Right atrium auricular region (tissue), 2 donors: ENCODE data around the gene KIAA0040. TPM values are rescaled to one million over a fixed set of nuclear protein-coding genes. Genes with fewer than 3 reads are reported as not detected.

ENCODE experiments used
- DNase-seq: peaks from one replicate; pipeline ENCODE4 v3.0.0-alpha.2; 2019; ENCODE audit warnings: low spot score
- H3K27ac ChIP-seq, 2 donors: fragments of 200-600 bp; sonication (generic); 1 replicate in 1 of 2; 2 replicates in 1 of 2; pipeline ENCODE4 v1.5.1; 2016 to 2019
- H3K27me3 ChIP-seq, 2 donors: fragments of 200-600 bp; sonication (generic); one replicate each; pipeline versions ENCODE4 v1.5.1 to v1.6.0; 2017 to 2019
- H3K36me3 ChIP-seq: fragments of 200-600 bp; sonication (generic); one replicate; pipeline ENCODE4 v1.5.1; 2016
- H3K4me1 ChIP-seq, 2 donors: fragments of 200-600 bp; sonication (generic); one replicate each; pipeline versions ENCODE4 v1.5.1 to v1.6.0; 2017 to 2019
- H3K4me3 ChIP-seq, 2 donors: fragments of 200-600 bp; sonication (generic); 1 replicate in 1 of 2; 2 replicates in 1 of 2; pipeline ENCODE4 v1.5.1; 2017 to 2019; ENCODE audit warnings: mild to moderate bottlenecking in 1 of 2, moderate library complexity in 1 of 2
- H3K9me3 ChIP-seq, 2 donors: fragments of 200-600 bp; sonication (generic); one replicate each; pipeline ENCODE4 v1.5.1; 2019
- total RNA-seq, 2 donors: library from RNA; depleted of rRNA; stranded (reverse); fragments of >200 nt; gene quantifications; one replicate each; pipeline ENCODE4 v1.1.0, GENCODE V29; 2016
- TF ChIP-seq, protein P1 (sequence below), 2 donors: fragments of 200-600 bp; sonication (generic); IDR thresholded peaks; one replicate each; pipeline ENCODE4 v1.5.1; 2019; ENCODE audit warnings: antibody characterized with exemption in 2 of 2

The KIAA0040 gene
- total RNA-seq, 2 donors from 2014 or later = 11.9 to 37.3 TPM

GRCh38 chr1:175124861-175125260 is 67.7 kb downstream of the KIAA0040 start:
- H3K27me3 ChIP-seq = no peaks in the 10 kb centered on the region
- H3K4me1 ChIP-seq = peaks cover 0 to 16% of the 10 kb centered on the region in 2 donors
- no peaks in the 10 kb centered on the region for H3K9me3 ChIP-seq
- no peak overlapping the region for H3K4me3 ChIP-seq
- peak; percentile 36 for DNase-seq
- H3K36me3 ChIP-seq = no peaks in the 10 kb centered on the region
- H3K27ac ChIP-seq = peak overlapping the region in 1 of 2 donors; percentile 50
- TF ChIP-seq, protein P1, sequence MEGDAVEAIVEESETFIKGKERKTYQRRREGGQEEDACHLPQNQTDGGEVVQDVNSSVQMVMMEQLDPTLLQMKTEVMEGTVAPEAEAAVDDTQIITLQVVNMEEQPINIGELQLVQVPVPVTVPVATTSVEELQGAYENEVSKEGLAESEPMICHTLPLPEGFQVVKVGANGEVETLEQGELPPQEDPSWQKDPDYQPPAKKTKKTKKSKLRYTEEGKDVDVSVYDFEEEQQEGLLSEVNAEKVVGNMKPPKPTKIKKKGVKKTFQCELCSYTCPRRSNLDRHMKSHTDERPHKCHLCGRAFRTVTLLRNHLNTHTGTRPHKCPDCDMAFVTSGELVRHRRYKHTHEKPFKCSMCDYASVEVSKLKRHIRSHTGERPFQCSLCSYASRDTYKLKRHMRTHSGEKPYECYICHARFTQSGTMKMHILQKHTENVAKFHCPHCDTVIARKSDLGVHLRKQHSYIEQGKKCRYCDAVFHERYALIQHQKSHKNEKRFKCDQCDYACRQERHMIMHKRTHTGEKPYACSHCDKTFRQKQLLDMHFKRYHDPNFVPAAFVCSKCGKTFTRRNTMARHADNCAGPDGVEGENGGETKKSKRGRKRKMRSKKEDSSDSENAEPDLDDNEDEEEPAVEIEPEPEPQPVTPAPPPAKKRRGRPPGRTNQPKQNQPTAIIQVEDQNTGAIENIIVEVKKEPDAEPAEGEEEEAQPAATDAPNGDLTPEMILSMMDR (IDR thresholded peaks at IDR 0.05) = no peak

GRCh38 chr1:175120511-175120910 is 72.1 kb downstream of the KIAA0040 start:
- Histone ChIP-seq H3K4me3 (no peak overlapping the region), H3K4me1 (no peaks in the 10 kb centered on the region), H3K27ac (no peak overlapping the region), H3K27me3 (no peaks in the 10 kb centered on the region), H3K9me3 (no peaks in the 10 kb centered on the region), H3K36me3 (no peaks in the 10 kb centered on the region)
- TF ChIP-seq, protein P1 (IDR thresholded peaks at IDR 0.05) = no peak
- DNase-seq = peak; percentile 16

GRCh38 chr1:175118375-175119367 is 73.9 kb downstream of the KIAA0040 start:
- no peak overlapping the region for H3K4me3 ChIP-seq
- TF ChIP-seq, protein P1 (IDR thresholded peaks at IDR 0.05) = no peak
- H3K4me1 ChIP-seq = no peaks in the 10 kb centered on the region
- no peak overlapping the region for H3K27ac ChIP-seq
- no peaks in the 10 kb centered on the region for H3K27me3 ChIP-seq
- peak; percentile 43 for DNase-seq
- no peaks in the 10 kb centered on the region for H3K36me3 ChIP-seq
- peaks cover 0 to 9% of the 10 kb centered on the region in 2 donors for H3K9me3 ChIP-seq

- H3K4me1 ChIP-seq = no peaks in the 10 kb centered on the region
- peak; percentile 54 for DNase-seq
- peaks cover 0 to 23% of the 10 kb centered on the region in 2 donors for H3K9me3 ChIP-seq
- TF ChIP-seq, protein P1 (IDR thresholded peaks at IDR 0.05) = no peak
- H3K4me3 ChIP-seq = no peak overlapping the region
- no peak overlapping the region for H3K27ac ChIP-seq
- no peaks in the 10 kb centered on the region for H3K36me3 ChIP-seq
- no peaks in the 10 kb centered on the region for H3K27me3 ChIP-seq
Observed at GRCh38 chr1:175116903-175117302, 75.7 kb downstream of the KIAA0040 start.

DNA sequence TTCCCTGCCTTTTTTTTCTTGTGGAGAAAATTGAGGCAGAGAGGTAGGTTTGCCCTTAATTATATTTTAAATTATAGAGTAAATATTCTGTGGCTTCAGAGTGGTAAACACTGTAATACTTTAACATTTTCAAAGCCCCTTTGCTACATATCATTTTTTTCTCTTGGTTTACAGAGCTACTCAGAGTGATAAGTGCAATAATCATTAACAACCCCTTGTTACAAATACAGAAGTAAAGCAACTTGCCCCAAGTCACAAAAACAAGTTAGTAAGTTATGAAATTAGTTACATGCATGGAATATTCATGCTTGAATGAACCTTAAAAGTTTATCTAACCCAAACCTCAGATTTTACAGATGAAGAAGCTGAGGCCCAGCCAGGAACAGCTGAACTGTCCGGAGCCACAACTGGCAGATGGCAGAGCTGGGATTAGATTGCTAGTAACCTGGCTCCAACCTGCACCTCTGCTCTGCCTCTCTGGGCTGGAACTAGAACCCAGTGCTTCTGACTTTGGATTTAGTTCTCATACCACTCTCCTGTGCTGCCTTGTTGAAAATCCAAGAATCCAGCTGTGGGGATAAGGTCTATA is 76.3 kb downstream of the KIAA0040 start:
- TF ChIP-seq, protein P1 (IDR thresholded peaks at IDR 0.05) = no peak
- no peak for DNase-seq
- no peaks in the 10 kb centered on the region for H3K27me3 ChIP-seq

More for the DNA sequence above, 76.3 kb downstream of the KIAA0040 start:
- Histone ChIP-seq H3K27ac (no peak overlapping the region), H3K4me1 (no peaks in the 10 kb centered on the region), H3K36me3 (no peaks in the 10 kb centered on the region), H3K4me3 (no peak overlapping the region), H3K9me3 (peaks cover 0 to 23% of the 10 kb centered on the region in 2 donors)
